NCI-H2107 treated with DMSO at 0.1 percent for 48 hours (cell line): ENCODE data around the gene COA8.
A peak's percentile ranks its signal among the peaks of the same experiment; 100 is the strongest.

Experiments
- DNase-seq: peaks from one replicate; lab custom pipeline; 2025; ENCODE audit not compliant: unreplicated experiment; lab: John Stamatoyannopoulos, UW

The COA8 gene, protein sequence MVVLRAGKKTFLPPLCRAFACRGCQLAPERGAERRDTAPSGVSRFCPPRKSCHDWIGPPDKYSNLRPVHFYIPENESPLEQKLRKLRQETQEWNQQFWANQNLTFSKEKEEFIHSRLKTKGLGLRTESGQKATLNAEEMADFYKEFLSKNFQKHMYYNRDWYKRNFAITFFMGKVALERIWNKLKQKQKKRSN

DNA sequence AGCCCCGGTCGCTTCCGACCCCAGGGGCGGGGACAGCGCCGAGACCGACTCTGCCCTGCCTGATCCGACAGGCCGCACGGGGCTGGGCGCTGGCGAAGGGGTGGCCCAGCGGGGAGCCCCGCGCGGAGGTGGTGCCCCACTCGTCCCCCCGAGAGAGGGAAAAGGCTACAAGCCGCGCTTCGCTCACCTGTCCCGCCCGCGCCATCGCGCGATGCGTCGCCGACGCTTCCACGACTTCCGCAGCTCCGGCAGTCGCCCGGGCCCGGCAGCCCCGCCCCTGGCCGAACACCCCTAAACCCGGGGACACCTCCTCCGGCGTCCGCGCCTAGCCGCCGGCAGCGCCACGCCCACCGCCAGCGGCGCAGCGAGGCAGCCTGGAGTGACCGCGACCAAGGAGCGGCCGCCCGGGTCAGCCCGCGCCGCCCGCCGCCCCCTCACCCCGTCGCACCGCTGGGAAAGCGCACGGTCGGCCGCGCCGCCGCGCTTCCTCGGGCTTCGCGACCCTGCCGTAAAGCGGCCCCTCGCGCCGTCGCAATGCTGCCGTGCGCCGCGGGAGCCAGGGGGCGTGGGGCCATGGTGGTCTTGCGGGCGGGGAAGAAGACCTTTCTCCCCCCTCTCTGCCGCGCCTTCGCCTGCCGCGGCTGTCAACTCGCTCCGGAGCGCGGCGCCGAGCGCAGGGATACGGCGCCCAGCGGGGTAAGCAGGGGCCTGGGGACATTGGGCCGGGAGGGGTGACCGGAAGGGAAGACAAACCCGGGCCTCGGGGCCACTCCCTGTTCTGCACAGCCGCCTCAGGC is at the start of gene COA8, which contains the start of gene BAG5:
Gene COA8 (plus strand): TSS at position 532 of the 797 bp plus-strand sequence. CDS start 42 bp downstream, at position 574.
Gene BAG5 (minus strand): TSS at position 229 of the 797 bp plus-strand sequence. CDS start 1,493 bp downstream, outside the sequence.
- DNase-seq = peak; percentile 62

DNA sequence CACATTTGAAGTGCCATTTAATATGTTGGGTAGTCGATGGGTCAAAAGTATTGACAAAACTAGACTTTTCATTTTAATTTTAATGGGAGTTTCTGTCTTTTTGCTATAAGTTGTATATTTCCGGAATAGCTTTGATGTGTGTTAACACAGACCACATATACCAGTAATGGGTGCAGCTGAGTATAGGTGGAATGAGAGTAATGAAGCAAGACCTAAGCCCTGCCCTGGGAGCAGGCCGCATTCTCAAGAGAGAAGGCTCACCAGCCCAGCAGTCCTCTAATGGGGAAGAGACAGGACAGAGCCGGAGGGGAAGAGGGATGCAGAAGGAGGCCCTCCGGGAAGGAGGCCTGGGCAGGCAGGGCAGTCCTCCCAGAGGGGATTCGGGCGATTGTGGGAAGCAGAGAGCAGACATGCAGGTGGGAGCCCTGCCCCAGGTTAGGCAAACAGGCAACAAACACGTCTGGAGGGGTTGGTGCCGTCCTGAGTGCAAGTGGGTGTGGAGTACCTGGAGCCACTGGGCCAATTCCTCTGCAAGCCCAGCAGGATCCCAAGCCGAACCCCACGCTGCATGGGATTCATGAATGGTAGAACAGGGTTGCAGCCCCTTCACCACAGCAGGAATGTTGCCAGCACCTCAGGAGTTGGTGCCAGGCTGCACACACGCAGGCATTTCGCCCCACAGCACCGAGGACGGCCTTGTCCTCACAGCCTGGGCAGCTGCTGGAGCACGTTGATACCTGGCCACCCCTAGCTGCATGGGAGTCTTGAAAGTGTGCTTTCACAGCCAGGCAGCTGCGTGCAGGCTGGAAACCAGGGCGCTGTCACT is 48.0 kb upstream of the COA8 start:
- DNase-seq = no peak

DNA sequence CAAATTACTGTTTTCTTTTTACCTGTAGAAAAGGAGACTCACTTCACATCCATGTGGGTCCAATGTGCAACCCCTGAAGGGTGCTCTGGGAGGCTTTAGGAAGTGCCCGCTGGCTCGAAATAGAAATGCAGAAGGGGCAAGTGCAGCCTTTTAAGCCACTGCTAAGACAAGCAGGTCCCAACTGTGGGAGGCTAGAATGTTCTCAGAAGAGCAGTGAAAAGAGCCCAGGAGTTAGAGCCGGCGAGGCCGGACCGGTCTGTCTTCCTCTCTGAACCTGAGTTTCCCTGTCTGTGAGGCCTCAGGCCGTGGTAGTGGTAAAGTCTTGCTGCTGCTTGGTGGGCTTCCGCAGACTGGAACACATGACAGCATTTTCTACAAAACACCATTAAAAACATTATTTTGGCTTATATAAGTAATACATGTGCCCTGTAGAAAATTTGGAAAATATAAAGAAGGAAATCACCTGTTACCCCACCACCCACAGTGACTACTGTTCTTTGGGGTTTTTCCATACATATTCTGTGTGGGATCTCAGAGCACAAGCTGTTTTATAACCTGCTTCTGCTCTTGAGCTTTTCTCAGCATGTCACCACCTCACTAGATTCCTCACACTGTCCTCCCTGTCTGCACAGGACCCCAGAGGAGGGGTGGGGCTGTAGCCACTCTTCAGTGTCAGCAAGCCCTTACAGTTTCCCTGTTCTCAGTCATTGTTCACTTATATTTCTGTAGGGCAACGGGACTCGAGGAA is 46.2 kb upstream of the COA8 start:
- DNase-seq = no peak

DNA sequence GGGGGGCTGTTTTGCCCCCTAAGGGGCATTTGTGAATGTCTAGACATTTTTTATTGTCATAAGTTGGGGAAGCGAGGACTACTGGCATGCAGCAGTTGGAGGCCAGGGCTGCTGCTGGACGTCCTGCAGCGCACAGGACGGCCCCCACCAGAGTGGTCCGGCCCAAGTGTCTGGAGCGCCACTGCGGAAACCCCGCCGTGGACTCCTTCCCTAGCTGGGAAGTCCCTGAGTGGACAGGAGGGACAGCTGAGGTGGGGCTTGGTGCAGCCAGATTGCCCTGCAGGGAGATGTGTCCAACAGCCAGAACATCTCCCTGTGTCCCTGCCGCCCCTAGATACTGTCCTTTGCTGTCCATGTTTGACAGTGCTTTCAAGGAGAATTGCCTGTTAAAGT is 45.6 kb upstream of the COA8 start:
- DNase-seq = no peak

- no peak for DNase-seq
Measured at GRCh38 chr14:103517721-103518421, 44.9 kb upstream of the COA8 start.

DNA sequence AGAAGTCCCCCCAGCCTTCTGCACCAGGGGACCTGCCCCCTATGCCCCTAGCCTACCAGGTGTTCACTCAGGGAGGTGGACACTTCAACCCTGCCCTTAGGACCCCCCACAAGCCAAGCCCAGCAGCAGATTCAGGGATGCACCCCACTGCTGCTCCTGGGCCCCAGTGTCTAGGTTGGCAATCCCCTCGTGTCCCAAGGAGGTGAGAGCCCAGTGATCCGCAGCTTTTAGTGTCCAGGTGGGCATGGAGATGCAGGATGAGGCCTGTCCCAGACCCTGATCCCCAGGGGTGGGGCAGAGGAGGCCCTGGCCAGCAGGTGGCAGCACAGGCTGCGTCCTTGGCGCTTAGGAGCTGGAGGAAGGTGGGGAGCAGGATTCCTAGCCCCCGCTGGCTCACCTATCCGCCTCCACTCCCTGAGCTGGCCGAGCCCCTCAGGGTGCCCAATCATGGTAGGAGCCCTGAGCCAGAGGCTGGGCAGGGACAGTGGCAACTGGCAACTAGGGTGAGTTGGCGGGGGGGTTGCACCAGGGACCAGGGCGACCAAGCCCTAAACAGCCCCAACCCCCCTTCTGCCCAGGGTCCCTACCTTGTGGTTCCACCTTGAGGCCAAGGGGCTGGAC is 44.2 kb upstream of the COA8 start:
- peak; percentile 24 for DNase-seq

DNA sequence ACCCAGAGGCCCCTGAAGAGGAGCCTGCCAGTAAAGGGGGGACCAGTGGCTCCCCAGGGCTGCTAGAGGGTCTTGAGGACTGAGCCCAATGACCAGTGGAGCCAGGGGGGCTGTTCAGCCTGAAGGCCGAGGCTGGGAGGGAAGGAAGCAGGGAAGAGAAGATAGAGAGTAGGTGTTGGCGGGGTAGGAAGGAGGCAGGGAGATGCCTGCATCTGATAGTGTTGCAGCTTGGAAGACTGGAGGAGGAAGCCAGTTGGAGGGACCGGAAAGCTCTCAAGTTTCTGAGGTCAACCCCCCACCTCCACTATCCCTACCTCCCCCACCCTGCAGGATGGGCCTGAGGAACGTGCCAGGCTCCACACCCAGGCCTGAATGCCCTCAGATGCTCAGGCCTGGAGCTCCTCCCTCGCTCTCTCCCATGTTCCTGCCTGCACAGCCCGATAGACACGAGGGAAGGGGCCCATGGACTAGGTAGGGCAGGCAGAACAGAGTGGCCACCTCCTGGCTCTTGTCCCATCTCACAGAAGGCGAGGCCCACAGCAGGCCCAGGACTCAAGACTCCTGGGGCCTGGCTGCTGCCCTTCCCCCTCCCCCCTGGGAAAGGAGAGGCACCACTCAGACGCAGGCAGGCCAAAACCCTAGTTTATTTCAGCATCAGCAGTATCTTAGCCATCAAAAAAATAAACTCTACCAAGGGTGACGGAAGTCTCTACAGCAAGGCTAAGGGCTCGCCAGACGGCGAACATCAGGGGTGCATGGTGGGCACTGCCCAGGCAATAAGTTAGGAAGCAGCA is 43.5 kb upstream of the COA8 start:
- no peak for DNase-seq

DNA sequence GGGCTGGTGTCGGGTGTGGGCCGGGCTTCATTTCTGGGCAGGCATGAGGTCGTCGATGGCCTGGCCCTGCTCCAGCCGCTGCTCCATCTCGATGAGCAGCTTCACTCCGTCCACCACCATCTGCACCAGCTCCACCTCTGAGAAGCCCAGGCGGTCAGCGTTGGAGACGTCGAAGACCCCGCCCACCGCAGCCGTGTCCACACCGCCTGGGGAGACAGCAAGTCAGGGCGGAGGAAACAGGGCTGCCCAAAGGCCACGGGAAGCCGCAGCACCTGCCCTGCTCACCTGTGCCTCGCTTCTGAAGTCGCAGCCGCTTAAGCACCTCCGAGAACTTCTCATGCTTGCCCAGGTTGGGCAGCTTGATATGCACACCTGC is 42.9 kb upstream of the COA8 start:
- no peak for DNase-seq

GRCh38 chr14:103520269-103520656 is 42.5 kb upstream of the COA8 start:
- DNase-seq = no peak

DNA sequence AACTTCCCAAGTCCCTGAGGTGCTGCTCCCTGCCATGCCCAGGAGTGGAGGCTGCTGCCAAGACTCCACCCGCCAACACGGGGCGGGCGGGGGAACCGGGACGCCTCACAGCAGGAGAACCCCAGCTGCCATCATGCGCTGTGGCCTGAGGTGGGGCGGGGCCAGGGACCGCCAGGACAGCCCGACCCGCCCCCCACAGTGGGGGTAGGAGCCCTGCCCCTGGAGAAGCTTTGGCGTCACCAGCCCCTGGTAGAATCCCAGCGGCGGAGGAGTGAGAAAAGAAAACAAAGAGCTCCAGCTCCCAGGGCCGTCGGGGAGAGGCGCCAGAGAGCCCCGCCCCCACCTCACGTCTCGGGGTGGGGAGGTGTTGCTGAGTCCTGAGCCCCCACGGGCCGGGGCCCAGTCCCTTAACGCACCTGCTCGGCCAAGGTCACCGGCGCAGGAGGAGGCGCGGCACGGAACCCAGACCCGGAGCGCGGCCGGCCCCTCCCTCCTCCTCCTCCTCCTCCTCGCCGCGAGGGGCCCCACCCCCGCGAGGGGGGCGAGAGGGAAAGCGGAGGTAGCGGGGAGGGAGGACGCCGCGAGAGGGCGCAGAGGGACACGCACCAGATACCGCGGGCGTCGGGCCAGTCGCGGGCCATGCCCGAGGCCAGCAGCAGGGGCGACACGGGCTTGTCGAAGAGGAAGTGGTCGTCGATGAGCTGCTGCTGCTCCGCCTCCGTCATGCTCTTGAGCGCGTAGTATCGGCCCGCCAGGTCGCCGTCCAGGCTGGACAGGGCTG is 41.9 kb upstream of the COA8 start:
- DNase-seq = peak; percentile 80

GRCh38 chr14:103521438-103521950 is 41.3 kb upstream of the COA8 start:
- DNase-seq = no peak

- DNase-seq = no peak
Measured at GRCh38 chr14:103521951-103522563, 40.7 kb upstream of the COA8 start.

DNA sequence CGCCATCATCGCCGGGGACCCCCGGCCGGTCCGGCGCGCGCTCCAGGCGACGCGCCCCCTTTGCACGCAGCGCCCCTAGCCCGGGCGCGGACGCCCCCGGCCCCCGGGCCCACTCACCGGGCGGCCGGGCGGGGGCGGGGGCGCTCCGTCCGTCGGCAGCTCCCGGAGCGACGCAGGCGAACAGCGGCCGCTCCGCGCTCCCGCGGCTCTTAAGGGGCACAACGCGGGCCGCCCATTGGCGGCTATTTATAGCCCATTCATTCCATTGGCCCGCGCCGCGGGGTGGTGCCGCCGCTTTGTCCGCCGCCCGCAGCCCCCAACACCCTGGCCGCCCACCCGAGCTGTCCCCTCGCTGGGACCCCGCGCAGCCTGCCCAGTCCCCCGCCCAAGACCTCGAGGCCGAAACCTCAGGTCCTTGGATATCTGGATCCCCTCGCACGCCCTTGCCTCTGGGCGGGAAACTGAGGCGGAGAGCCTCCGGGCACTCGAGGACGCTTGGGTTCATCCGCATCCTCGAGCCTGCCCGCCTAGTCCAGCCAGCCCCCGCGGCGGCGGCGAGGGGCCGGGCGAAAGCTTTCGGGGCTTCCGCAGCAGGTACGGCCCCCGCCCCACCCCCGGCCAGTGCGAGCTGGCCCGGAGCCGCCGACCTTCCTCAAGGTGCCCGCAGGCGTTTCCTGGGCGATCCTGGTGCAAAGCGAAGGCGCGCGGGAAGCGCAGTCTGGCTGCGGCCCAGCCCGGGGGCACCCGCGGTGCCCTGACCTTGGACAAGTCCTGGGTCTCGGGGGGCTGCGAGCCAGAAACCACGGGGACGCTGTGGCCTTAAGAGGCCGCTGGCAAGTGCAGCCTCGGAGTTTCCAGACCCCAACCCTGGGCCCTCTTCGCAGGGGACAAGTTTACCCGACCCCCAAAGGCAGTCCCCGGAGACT is 39.8 kb upstream of the COA8 start, which contains the start of gene CKB:
Gene CKB (minus strand): TSS at position 182 of the 926 bp plus-strand sequence. CDS start 337 bp downstream, outside the sequence.
- DNase-seq = peak; percentile 39

DNA sequence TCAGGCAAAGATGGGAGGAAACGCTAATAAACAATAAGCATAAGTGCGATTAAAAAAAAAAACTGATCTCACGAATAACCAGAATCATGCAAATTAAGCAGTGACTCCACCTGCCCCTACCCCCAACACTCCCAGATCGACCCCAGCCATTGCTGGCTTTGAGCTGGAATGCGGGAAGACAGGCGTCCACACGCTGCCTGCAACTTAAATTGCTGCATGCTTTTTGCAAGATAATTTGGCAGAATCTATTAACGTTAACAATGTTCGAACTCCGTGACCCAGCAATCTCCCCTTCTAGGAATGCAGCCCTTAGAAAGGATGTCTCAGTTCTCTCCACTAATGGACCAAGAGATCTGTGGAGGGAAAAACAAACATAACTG is 39.2 kb upstream of the COA8 start:
- no peak for DNase-seq

GRCh38 chr14:103524002-103524935 is 38.5 kb upstream of the COA8 start:
- DNase-seq = no peak
